ENCODE data around the gene TNFAIP1.

TNFAIP1 gene

DNA sequence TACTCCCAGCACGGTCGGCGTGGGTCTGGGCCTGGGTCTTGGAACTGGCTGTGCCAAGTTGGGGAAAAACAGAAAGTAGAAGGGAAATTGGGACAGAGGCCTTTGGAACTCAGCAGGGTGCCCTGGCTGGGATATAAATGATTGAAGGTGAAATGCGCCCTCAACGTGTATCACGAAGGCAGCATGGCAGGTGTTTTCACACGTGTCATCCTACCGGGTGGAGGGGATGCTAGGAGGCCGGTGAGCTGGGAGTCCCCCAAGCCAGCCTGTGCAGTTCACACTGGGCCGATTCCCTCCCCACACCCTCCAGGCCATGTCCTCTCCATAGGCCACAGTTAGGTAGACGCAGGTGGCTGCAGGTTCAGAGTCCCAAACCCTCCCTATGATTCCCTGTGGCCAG, 6.0 kb downstream of the TNFAIP1 start:
- no peak overlapping the region for H3K4me3 ChIP-seq (ENCODE audit: low read depth, low read length)
- TF ChIP-seq, protein P1, sequence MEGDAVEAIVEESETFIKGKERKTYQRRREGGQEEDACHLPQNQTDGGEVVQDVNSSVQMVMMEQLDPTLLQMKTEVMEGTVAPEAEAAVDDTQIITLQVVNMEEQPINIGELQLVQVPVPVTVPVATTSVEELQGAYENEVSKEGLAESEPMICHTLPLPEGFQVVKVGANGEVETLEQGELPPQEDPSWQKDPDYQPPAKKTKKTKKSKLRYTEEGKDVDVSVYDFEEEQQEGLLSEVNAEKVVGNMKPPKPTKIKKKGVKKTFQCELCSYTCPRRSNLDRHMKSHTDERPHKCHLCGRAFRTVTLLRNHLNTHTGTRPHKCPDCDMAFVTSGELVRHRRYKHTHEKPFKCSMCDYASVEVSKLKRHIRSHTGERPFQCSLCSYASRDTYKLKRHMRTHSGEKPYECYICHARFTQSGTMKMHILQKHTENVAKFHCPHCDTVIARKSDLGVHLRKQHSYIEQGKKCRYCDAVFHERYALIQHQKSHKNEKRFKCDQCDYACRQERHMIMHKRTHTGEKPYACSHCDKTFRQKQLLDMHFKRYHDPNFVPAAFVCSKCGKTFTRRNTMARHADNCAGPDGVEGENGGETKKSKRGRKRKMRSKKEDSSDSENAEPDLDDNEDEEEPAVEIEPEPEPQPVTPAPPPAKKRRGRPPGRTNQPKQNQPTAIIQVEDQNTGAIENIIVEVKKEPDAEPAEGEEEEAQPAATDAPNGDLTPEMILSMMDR (IDR thresholded peaks at IDR 0.05; ENCODE audit: borderline replicate concordance, insufficient read depth, low read depth, low read length) = no peak

DNA sequence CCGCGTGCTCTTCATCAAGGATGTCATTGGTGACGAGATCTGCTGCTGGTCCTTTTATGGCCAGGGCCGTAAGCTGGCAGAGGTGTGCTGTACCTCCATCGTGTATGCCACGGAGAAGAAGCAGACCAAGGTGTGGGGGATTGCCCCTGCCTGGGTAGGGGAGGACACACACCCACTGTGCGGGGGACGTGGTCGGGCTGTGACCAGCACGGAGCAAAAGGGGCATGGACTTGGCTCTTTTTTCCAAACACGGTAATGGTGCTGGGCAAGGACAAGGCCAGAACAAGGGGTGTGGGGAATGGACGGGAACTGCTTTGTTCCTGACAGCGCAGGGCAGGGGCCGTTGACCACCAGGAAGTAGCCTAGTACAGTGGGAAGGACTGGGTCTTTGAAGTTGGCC, 6.8 kb downstream of the TNFAIP1 start:
- TF ChIP-seq, protein P1 (IDR thresholded peaks at IDR 0.05; ENCODE audit: borderline replicate concordance, insufficient read depth, low read depth, low read length) = no peak
- H3K4me3 ChIP-seq (ENCODE audit: low read depth, low read length) = no peak overlapping the region

DNA sequence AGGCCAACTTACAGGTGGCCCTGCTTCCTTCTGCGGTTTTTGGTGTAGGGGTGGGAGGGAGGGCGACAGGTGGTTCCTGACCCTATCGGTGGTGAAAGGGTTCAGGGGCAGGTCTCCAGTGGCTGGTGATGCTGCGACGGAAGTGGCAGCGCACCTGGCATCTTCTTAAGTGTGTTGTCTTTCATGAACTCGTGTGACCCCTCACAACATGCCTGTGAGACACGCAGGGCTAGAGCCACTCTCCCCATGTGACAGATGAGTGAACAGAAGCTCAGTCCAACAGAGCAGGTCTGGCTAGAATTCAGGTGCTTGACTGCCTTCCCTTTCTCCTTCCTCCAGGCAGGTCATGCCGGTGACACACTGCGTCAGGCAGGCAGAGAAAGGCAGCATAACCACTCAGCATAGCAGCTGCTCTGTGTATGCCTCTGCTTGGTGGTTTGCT, 8.0 kb downstream of the TNFAIP1 start:
- H3K4me3 ChIP-seq (ENCODE audit: low read depth, low read length) = no peak overlapping the region
- TF ChIP-seq, protein P1 (IDR thresholded peaks at IDR 0.05; ENCODE audit: borderline replicate concordance, insufficient read depth, low read depth, low read length) = no peak

DNA sequence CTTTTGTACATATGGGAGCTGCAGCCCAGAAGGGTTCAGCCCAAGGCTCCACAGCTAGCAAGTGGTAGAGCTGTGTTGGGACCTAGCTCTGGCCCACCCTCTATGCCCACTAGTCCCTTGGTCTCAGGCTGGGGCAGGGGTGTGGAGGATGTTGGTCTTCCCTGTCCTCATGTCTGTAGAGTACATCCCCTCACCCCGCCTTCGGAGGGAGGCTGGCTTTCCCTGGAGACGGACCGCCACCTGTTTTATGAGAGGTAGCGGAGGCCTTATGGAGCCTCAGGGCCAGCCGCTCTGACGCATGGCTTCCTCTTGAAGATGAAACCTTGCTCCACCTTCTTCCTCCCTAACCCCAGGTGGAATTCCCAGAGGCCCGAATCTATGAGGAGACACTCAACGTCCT, 8.4 kb downstream of the TNFAIP1 start:
- H3K4me3 ChIP-seq (ENCODE audit: low read depth, low read length) = no peak overlapping the region
- TF ChIP-seq, protein P1 (IDR thresholded peaks at IDR 0.05; ENCODE audit: borderline replicate concordance, insufficient read depth, low read depth, low read length) = no peak

DNA sequence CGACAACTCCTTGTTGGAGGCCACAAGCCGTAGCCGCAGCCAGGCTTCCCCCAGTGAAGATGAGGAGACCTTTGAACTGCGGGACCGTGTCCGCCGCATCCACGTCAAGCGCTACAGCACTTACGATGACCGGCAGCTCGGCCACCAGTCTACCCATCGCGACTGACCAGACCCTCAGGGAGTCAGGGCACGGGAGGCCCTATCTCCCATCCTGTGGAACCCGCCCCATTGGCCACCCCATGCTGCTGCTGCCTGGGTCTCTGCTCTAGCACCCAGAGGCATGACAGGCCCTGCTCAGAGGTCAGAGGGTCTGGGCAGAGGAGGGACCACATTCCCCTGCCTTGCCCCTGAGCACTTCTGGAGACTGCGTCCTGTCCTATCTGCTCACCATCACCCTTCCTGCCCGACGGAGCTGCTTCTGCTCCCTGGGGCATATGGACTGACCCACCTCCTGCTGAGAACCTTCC, 8.9 kb downstream of the TNFAIP1 start:
- no peak overlapping the region for H3K4me3 ChIP-seq (ENCODE audit: low read depth, low read length)
- TF ChIP-seq, protein P1 (IDR thresholded peaks at IDR 0.05; ENCODE audit: borderline replicate concordance, insufficient read depth, low read depth, low read length) = no peak

DNA sequence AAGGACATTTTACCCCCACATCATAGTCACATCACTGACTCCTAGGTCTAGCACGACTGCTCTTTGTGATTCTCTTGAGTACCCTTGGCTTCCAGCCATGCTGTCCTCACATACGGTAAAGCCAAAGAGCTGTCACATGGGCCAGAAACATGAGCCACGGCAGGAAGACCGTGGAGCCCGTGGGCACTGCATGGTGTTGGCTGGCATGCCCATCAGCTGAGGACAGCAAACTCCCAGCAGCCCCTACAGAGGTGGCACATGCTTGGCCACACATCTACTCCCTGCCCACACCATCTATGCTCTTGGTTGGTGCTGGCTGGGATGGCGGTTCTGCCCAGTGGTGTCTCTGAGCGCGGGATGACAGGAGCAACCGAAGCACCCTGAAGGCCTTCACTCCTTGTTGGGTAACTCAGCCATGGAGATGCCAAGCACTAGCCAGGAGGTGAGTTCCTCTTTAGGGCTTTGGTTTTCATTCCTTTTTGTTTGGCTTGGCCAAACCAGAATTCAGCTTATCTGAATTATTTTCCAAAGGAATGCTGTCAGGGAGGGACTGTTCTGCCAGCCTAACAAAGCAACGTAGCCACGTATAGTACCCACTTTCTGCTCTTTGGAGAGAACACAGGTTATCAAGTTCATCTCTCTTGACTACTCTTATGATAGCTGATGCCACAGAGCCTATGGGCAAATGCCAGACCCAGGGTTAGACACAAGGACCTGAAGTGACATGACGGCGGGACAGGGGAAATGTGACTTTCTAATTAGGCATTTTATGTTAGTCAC, 10.0 kb downstream of the TNFAIP1 start:
- no peak overlapping the region for H3K4me3 ChIP-seq (ENCODE audit: low read depth, low read length)
- TF ChIP-seq, protein P1 (IDR thresholded peaks at IDR 0.05; ENCODE audit: borderline replicate concordance, insufficient read depth, low read depth, low read length) = no peak

DNA sequence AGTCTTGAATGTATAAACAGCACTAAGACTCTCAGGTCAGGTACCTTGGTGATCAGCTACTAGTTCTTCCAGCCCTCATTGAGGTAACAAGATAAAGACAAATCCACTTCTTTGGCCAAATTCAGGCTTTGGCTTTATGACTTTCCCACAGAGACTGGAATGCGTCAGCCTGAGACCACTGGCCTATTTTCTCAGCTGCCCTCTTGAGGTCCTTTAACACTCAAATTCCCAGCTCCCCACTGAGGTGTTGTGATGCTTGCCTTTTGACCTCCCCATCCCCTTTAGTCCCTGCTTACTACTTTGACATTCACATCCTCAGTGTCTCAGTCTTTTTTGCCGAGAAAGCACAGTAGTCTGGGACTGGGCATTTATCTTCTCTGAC, 10.6 kb downstream of the TNFAIP1 start:
- no peak overlapping the region for H3K4me3 ChIP-seq (ENCODE audit: low read depth, low read length)
- TF ChIP-seq, protein P1 (IDR thresholded peaks at IDR 0.05; ENCODE audit: borderline replicate concordance, insufficient read depth, low read depth, low read length) = no peak

Data from GM12875 (cell line).